Small intestine (tissue), 7 donors: ENCODE measurements around the gene GCNT2. TPM values are rescaled to one million over a fixed set of nuclear protein-coding genes. Genes with fewer than 3 reads are reported as not detected.
A peak's percentile ranks its signal among the peaks of the same experiment; 100 is the strongest.

Experiments
- DNase-seq, 2 donors: peaks; one replicate each; pipeline versions ENCODE4 v3.0.0 to v3.0.0-alpha.2; 2013
- FAIRE-seq: peaks from 2 replicates; lab custom pipeline; 2012; peaks lifted over from hg19 to GRCh38; lab: Jason Lieb, UNC
- H3K27ac ChIP-seq, 3 donors: one replicate each; pipeline ENCODE4 v1.5.1; 2013; ENCODE audit warnings: low read length in 2 of 3, mild to moderate bottlenecking in 2 of 3, control low read depth in 1 of 3, inconsistent platforms in 1 of 3, low read depth in 1 of 3, moderate library complexity in 1 of 3
- H3K27me3 ChIP-seq, 3 donors: one replicate each; pipeline ENCODE4 v1.6.1; 2013; ENCODE audit warnings: low read length in 3 of 3, inconsistent platforms in 1 of 3; ENCODE audit not compliant: control insufficient read depth in 3 of 3, insufficient read depth in 3 of 3
- H3K36me3 ChIP-seq, 3 donors: one replicate each; pipeline ENCODE4 v1.6.1; 2013; ENCODE audit warnings: low read length in 3 of 3, inconsistent platforms in 1 of 3, low read depth in 1 of 3, mild to moderate bottlenecking in 1 of 3, moderate library complexity in 1 of 3; ENCODE audit not compliant: control insufficient read depth in 3 of 3, insufficient read depth in 2 of 3
- H3K4me1 ChIP-seq, 3 donors: one replicate each; pipeline ENCODE4 v1.6.1; 2013; ENCODE audit warnings: low read length in 2 of 3, inconsistent platforms in 1 of 3, low read depth in 1 of 3, mild to moderate bottlenecking in 1 of 3, moderate library complexity in 1 of 3; ENCODE audit not compliant: control insufficient read depth in 3 of 3, insufficient read depth in 2 of 3
- H3K4me3 ChIP-seq, 3 donors: one replicate each; pipeline ENCODE4 v1.5.1; 2013; ENCODE audit warnings: low read length in 3 of 3, control low read depth in 1 of 3, inconsistent platforms in 1 of 3, low read depth in 1 of 3, mild to moderate bottlenecking in 1 of 3, moderate library complexity in 1 of 3
- H3K9me3 ChIP-seq, 2 donors: one replicate each; pipeline ENCODE4 v1.6.1; 2013; ENCODE audit warnings: low read depth in 1 of 2, low read length in 1 of 2; ENCODE audit not compliant: control insufficient read depth in 2 of 2, insufficient read depth in 1 of 2
- WGBS, 3 donors: extraction: QIAGEN DNeasy Blood & Tissue Kit; methylation state at CpG; one replicate each; pipeline ENCODE4 v1.1.7; 2013; 5-methylcytosine and 5-hydroxymethylcytosine counted together
- polyA plus RNA-seq, 4 donors: library from polyadenylated mRNA; stranded (reverse) in 3 of 4; unstranded in 1 of 4; fragments of 200-250 nt in 3 of 4; fragments of 120-200 nt in 1 of 4; gene quantifications; one replicate each; pipeline versions ENCODE4 v1.2.1 to v1.2.3, GENCODE V29; 2013
- donor health status: healthy with polysubstance abuse.
- donor health status: control.
- donor health status: control.
- donor health status: Bipolar disorder and iron deficiency.
- donor health status: healthy.

Gene GCNT2
- polyA plus RNA-seq, 4 donors, result 6.5 to 39.3 (median 8.4) TPM

DNA sequence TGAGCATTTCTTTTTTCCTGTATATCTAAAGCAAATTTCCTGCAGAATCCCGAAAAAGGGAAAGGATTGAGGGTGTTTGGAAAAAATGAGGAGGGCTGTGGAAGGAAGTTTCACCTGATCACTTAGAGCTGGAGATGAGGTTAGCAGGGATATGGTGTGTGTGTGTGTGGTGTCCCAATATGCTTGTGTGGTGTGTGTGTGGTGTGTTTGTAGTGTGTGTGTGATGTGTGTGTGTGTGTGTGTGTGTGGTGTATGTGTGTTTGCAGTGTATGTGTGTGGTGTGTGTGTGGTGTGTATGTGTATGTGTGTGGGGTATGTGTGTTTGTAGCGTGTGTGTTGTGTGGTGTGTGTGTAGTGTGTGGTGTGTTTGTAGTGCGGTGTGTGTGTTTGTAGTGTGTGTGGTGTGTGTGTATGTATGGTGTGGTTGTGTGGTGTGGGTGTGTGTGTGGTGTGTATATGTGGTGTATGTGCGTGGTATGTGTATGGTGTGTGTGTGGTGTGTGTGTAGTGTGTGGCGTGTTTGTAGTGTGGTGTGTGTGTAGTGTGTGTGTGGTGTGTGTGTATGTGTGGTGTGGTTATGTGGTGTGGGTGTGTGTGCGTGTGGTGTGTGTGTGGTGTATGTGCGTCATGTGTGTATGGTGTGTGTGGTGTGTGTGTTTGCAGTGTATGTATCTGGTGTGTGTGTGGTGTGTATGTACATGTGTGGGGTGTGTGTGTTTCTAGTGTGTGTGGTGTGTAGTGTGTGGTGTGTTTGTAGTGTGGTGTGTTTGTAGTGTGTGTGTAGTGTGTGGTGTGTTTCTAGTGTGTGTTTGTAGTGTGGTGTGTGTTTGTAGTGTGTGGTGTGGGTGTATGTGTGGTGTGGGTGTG is 67.6 kb downstream of the GCNT2 start:
- H3K9me3 ChIP-seq, result no peaks in the 10 kb centered on the region
- H3K4me1 ChIP-seq, result peaks cover 2 to 18% (median 2%) of the 10 kb centered on the region in 3 donors
- H3K27me3 ChIP-seq, result no peaks in the 10 kb centered on the region
- no peak for DNase-seq
- WGBS, 3 donors, result 90 to 95% (median 94%) methylated on average over 7 of the region's 7 CpGs
- H3K27ac ChIP-seq, result peak overlapping the region in 2 of 3 donors; percentile 0 to 18
- H3K4me3 ChIP-seq, result no peak overlapping the region
- FAIRE-seq, result no peak
- H3K36me3 ChIP-seq, result peaks cover 0 to 12% (median 0%) of the 10 kb centered on the region in 3 donors

DNA sequence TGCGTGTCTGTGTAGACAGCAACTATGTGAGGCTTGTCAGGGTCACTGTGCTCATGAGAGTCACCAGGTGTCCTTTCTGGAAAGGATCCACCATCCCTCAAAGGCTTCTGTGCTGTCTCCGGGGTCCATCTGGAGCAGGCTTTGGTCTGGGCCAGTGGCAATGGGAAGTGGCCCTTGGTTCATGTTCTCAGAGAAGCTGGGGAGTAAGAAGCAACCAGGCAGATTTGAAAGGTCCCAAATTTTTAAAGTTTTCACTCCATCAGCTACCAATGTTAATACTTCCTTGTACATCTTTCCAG is 68.2 kb downstream of the GCNT2 start:
- Histone ChIP-seq H3K9me3 (no peaks in the 10 kb centered on the region), H3K27ac (peak overlapping the region in 2 of 3 donors; percentile 0 to 18), H3K36me3 (peaks cover 0 to 12% (median 0%) of the 10 kb centered on the region in 3 donors), H3K4me3 (no peak overlapping the region), H3K27me3 (no peaks in the 10 kb centered on the region), H3K4me1 (peaks cover 2 to 16% (median 2%) of the 10 kb centered on the region in 3 donors)
- 30 to 57% (median 37%) methylated on average over 2 of the region's 2 CpGs for WGBS, 3 donors
- FAIRE-seq (no peak), DNase-seq (peak in 1 of 2 donors; percentile 49)

DNA sequence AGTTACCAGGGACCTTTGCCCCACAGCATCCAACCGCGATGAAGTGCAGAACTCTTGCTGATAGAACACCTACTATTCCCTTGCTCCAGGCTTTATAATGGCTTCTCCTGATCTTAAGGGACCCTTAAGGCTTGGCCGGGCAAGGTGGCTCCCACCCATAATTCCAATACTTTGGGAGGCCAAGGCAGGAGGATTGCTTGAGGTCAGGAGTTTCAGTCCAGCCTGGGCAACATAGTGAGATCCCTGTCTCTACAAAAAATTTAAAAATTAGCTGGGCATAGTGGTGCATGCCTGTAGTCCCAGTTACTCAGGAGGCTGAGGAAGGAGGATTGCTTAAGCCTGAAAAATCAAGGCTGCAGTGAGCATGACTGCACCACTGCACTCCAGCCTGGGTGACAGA is 68.8 kb downstream of the GCNT2 start:
- peak in 1 of 2 donors; percentile 39 for DNase-seq
- Histone ChIP-seq H3K27ac (no peak overlapping the region), H3K4me1 (peaks cover 2 to 10% (median 2%) of the 10 kb centered on the region in 3 donors), H3K27me3 (no peaks in the 10 kb centered on the region), H3K36me3 (peaks cover 0 to 12% (median 0%) of the 10 kb centered on the region in 3 donors), H3K9me3 (no peaks in the 10 kb centered on the region), H3K4me3 (no peak overlapping the region)
- FAIRE-seq, result no peak
- 42 to 67% (median 53%) methylated on average over 3 of the region's 3 CpGs for WGBS, 3 donors

DNA sequence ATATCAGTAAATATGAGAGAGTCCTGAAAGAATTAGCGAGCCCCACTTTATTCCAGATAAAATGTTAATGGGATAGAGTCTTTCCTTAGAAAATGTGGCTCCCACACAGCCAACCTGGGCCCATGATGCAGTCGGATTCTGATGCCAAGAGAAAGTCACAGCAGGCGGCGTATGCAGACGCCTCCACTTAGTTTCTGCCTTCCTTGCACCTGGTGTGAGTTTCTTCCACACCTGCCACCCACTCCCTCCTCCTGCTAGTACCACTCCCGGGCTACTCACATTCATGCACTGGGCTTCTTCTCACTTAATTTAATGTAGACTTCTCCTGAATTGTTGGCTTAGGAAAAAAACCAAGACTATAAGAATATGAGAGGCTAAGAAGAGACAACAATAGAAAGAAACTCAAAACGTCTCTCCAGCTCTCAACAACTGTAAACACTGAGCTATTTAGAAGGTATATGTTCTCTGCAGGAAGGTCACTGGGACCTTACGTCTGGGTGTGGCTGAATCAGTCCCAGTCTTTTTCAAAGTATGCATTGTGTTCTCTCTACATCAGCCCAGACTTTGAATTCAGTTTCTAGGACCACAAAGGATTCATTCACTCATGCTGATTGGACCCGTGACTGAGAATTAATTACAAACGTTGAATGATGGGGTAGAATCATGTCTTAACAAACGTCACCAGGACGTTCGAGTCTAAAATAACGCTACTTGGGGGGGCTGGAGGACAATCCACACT is 70.4 kb downstream of the GCNT2 start:
- Histone ChIP-seq H3K36me3 (peaks cover 0 to 5% (median 0%) of the 10 kb centered on the region in 3 donors), H3K27me3 (no peaks in the 10 kb centered on the region), H3K9me3 (no peaks in the 10 kb centered on the region), H3K27ac (no peak overlapping the region), H3K4me1 (peaks cover 2 to 8% (median 2%) of the 10 kb centered on the region in 3 donors), H3K4me3 (no peak overlapping the region)
- FAIRE-seq, result no peak
- WGBS, 3 donors, result 25 to 61% (median 41%) methylated on average over 14 of the region's 14 CpGs
- DNase-seq, result peak in 1 of 2 donors; percentile 53

DNA sequence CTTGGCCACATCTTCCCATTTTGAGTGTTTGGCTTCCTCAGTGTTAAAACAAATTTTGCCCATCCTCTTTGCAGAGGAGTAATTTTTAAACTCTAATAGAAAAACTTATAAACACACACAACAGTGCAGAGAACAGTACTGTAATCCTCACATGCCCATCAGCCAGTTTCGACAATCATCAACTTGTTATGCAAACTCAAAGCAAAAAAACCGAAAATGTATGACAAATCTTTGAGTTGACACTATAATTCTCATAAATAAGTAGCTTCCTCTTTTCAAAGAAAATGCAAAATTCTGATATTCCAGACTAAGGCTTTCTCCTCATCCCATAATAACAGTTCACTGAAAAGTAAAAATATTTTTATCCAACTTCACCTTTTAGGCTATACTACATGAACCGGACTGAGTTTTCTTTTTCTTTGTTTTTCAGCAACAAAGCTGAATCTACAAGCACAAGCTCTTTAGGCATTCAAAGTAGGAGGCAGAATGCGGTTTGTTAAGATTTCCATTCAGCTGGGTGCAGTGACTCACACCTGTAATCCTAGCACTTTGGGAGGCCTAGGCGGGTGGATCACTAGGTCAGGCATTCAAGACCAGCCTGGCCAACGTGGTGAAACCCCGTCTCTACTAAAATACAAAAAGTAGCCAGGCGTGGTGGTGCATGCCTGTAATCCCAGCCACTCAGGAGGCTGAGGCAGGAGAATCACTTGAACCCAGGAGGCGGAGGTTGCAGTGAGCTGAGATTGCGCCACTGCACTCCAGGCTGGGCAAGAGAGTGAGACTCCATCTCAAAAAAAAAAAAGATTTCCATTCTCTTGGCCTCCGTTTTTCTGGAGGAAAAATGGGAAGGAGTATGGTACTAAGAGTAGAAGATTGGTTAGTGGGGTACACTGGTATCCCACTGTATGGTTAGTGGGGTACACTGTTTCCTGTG is 74.8 kb downstream of the GCNT2 start:
- Histone ChIP-seq H3K9me3 (no peaks in the 10 kb centered on the region), H3K4me1 (peaks cover 0 to 2% (median 0%) of the 10 kb centered on the region in 3 donors), H3K36me3 (peaks cover 0 to 12% (median 0%) of the 10 kb centered on the region in 3 donors), H3K4me3 (no peak overlapping the region), H3K27me3 (no peaks in the 10 kb centered on the region), H3K27ac (no peak overlapping the region)
- no peak for FAIRE-seq
- no peak for DNase-seq
- 79 to 87% (median 81%) methylated on average over 11 of the region's 11 CpGs for WGBS, 3 donors

DNA sequence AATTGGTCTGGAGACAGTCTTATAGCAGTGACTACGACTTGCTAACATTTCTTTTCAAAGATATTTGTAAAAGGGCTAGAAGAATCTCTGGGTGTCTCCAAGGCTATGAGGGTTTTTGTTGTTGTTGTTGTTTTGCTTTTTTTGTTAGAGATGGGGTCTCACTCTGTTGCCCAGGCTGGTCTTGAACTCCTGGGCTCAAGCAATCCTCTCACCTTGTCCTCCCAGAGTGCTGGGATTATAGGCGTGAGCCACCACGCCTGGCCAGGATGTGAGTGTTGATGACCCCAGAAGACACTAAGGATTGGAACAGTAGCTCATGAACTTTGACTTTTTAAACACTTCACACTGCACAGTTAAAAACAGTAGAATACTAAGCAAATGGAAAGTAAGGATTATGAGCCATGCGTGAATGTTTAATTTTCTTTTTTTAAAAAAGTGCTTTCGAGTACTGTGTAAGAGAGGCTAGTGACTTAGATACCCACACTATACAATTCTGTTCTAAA is 76.4 kb downstream of the GCNT2 start:
- Histone ChIP-seq H3K4me3 (no peak overlapping the region), H3K36me3 (peaks cover 0 to 12% (median 0%) of the 10 kb centered on the region in 3 donors), H3K9me3 (no peaks in the 10 kb centered on the region), H3K27me3 (no peaks in the 10 kb centered on the region), H3K4me1 (no peaks in the 10 kb centered on the region), H3K27ac (no peak overlapping the region)
- FAIRE-seq (no peak), DNase-seq (no peak)
- 87 to 90% (median 88%) methylated on average over 5 of the region's 5 CpGs for WGBS, 3 donors

DNA sequence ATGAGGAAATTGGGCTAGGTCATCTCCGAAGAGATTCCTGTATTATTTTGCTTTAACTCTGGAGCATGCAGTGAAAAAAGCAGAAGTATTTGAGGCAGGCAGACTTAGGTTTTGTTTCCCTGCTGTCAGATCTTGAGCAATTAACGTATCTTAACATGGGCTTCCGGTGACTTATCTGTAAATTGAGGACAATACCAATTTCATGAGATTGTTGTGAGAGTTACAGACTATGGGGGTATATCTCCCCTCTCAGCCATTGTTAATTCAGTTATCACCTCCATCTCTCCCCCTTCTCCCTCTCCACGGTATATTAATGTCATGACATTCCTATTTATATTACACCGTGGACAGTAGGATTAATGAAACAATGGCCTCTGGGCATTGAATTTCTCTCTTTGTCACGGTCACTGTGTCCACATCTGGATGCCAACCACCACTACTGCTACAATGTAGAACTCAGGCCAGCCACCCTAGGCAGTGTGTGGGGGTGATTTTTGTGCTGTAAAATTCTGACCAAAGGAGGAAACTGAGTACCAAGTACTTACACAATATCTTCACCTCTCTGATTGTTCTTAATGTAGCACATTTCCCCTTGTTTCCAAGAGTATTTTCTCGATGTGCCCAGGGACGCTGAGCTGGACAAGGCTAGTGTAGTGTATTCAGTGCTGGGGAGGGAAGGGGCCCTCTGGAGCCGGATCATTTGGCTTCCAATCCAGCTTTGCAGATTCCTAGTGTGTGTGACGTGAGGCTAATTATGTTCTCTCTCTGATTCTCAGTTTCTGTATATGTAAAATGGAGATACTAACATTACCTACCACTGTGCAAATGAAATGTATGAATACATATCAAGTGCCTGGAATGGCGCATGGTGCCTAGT is 77.2 kb downstream of the GCNT2 start:
- Histone ChIP-seq H3K27ac (no peak overlapping the region), H3K4me1 (no peaks in the 10 kb centered on the region), H3K27me3 (no peaks in the 10 kb centered on the region), H3K9me3 (no peaks in the 10 kb centered on the region), H3K36me3 (peaks cover 0 to 10% (median 0%) of the 10 kb centered on the region in 3 donors), H3K4me3 (no peak overlapping the region)
- 77 to 88% (median 80%) methylated on average over 11 of the region's 11 CpGs for WGBS, 3 donors
- FAIRE-seq (no peak), DNase-seq (no peak)
